Suprapubic skin (tissue), 4 donors: ENCODE results near the gene SOCS4.

Experiments
- CTCF ChIP-seq, 2 donors: fragments of 200-600 bp in 1 of 2; fragments of 450-650 bp in 1 of 2; sonication (generic) in 1 of 2; IDR thresholded peaks; one replicate each; pipeline ENCODE4 v1.5.1; 2016 to 2019; ENCODE audit warnings: antibody characterized with exemption in 2 of 2, mild to moderate bottlenecking in 1 of 2, moderate library complexity in 1 of 2
- EP300 ChIP-seq: sonication (generic); formaldehyde crosslinking; IDR thresholded peaks from one replicate; pipeline ENCODE4 v1.6.1; 2017; ENCODE audit warnings: antibody characterized with exemption
- POLR2A ChIP-seq, 2 donors: fragments of 450-650 bp; IDR thresholded peaks; one replicate each; pipeline ENCODE4 v1.6.1; 2017; ENCODE audit warnings: antibody characterized with exemption in 2 of 2, mild to moderate bottlenecking in 2 of 2, moderate library complexity in 2 of 2
- POLR2AphosphoS5 ChIP-seq, 3 donors: sonication (generic); formaldehyde crosslinking; IDR thresholded peaks; one replicate each; pipeline ENCODE4 v1.6.1; 2017; ENCODE audit warnings: antibody characterized with exemption in 3 of 3

- TF ChIP-seq CTCF (IDR thresholded peaks at IDR 0.05) (no peak), EP300 (no peak), POLR2AphosphoS5 (IDR thresholded peaks at IDR 0.05) (no peak), POLR2A (IDR thresholded peaks at IDR 0.05) (no peak)
Measured at GRCh38 chr14:55031190-55031589, 4.2 kb downstream of the SOCS4 start.
